Germinal center (tissue), 1 donor: ENCODE results near the gene MRTFA.
A peak's percentile ranks its signal among the peaks of the same experiment; 100 is the strongest.
"Not testable (repeated sequence)": the region's sequence is repeated elsewhere in the genome, so short reads cannot be mapped to it uniquely, and the experiment has no call there.

Experiments used
- DNase-seq: peaks from one replicate; pipeline ENCODE4 v3.0.0; 2012; ENCODE audit warnings: mixed read lengths, low spot score

MRTFA gene

GRCh38 chr22:40595497-40596234 lies 40.9 kb downstream of the MRTFA start:
- DNase-seq = no peak

GRCh38 chr22:40594924-40595323 lies 41.6 kb downstream of the MRTFA start:
- DNase-seq = no peak

GRCh38 chr22:40594346-40594745 lies 42.2 kb downstream of the MRTFA start:
- no peak for DNase-seq

DNA sequence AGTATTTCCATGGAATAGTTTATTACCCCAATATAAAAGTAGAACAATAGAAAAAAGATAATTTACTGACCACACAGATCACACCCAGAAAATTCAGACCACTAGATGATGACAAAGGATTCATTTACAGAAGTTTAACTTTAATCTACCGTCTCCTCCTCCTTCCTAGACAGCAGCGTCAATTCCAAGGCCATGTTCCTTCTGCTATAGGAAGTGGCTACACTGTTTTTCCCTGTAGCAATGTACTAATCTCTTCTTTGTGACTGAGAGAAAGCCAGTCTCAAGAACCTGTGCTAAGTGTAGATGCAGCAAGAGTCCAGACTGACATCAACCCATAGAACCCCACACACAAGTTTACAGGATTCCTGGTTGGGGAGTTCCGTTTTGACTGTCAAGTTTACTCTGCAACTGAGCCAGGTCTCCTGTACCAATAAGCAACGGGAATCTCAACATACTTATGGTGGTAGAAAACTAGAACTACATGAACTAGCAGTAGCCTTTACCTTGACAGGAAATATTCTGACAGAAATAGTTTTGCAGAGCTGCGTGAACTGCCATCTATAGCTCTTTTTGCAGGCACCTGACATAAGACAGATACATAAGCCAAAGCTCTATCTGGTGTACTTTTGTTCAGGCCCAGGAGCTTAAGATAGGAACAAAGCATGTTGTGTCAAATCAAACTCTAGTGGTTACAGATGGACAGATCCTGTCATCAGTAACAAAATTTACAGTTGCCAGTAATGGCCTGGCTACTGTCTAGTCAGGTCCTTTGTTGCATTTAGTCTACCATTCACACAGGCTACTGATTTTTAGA lies 42.9 kb downstream of the MRTFA start:
- DNase-seq = peak; percentile 45

DNA sequence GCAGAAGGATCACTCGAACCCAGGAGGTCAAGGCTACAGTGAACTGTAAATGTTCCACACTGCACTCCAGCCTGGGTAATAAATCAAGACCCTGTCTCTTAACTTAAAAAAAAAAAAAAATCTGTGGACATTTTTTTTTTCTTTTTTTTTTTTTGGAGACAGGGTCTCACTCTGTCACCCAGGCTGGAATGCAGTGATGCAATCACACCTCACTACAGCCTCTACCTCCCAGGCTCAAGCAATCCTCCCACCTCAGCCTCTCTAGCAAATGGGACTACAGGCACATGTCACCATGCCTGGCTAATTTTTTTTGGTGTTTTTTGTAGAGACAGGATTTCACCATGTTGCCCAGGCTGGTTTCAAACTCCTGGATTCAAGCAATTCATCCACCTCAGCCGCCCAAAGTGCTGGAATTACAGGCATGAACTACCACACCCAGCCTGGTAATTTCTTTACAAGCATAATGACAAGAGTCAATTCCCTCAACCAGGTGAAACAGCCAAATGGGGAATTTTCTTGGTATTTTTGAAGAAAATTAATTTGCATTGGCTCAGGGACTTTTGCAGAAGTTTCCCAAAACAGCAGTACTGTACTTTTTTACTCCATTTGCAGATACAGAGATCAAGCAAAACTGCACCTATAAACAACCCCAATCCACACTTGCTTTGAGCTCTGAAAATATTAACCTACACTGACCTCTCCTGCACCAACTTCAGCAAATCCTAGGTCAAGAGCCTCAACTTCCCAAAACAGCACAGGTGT lies 44.0 kb downstream of the MRTFA start:
- DNase-seq = peak; percentile 30

DNA sequence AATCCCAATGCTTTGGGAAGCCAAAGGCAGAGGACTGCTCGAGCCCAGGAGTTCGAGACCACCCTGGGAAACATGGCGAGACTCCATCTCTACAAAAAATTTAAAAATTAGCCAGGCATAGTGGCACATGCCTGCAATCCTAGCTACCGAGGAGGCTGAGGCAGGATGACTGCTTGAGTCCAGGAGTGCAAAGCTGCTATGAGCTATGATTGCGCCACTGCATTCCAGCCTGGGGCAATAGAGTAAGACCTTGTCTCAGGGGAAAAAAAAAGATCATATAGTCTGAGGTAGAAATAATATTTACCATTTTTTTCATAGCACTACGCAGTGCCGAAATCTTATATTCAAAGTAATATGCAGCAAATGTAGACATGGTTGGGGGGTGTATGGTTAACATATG lies 47.8 kb downstream of the MRTFA start:
- DNase-seq = no peak

GRCh38 chr22:40586781-40587180 lies 49.7 kb downstream of the MRTFA start:
- no peak for DNase-seq

DNA sequence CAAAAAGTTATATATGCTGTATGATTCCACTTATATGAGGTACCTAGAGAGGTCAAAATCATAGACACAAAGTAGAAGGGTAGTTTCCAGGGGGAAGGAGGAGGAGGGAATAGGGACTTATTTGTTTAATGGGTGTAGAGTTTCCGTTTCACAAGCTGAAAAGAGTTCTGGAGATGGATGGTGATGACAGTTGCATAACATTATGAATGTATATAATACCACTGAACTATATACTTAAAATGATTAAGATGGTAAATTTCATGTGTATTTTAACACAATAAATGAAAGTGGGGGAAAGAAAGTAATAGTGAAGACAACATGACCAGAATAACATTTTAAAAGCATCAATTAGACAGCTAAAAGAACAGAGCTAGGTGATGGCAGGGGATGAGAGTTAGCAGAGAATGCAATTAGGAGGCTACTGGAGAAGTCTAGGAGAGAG lies 51.2 kb downstream of the MRTFA start:
- DNase-seq = no peak

DNA sequence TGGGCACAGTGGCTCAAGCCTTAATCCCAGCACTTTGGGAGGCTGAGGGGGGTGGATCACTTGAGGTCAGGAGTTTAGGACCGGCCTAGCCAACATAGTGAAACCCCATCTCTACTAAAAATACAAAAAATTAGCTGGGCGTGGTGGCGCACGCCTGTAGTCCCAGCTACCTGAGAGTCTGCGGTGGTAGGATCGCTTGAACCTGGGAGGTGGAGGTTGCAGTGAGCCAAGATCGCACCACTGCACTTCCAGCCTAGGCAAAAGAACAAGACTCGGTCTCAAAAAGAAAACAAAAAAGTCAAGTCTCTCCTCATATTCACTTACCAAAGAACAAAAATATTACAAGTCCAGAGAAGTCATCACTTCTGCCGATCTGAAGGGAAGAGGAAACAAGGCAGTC lies 51.8 kb downstream of the MRTFA start:
- DNase-seq = not testable (repeated sequence)

DNA sequence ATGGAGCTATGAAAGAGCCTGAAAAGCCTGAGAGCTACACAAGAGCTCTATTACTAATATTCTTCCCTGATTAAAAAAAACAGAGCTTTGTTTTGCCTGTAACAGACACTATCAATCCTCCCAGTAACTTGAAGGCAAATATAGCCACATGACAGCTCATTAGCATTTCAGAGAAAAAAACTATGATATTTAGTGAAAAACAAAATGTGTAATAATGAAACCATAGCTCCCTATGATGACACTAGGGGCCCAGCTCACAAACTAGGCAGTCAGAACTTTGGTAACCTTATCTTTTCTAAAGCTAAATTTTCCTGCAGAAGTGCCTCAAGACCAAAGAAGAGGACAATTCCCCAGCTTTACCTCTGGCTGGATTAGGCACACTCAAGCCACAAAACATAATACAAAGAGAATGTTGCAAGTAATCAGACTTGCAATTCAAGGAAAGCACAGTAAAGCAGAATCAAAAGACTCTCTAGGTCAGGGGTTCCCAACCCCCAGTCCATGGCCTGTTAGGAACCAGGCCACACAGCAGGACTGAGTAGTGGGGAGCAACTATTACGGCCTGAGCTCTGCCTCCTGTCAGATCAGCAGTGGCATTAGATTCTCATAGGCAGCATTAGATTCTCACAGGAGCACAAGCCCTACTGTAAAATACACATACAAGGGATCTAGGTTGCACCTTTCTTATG lies 53.3 kb downstream of the MRTFA start:
- DNase-seq = no peak

DNA sequence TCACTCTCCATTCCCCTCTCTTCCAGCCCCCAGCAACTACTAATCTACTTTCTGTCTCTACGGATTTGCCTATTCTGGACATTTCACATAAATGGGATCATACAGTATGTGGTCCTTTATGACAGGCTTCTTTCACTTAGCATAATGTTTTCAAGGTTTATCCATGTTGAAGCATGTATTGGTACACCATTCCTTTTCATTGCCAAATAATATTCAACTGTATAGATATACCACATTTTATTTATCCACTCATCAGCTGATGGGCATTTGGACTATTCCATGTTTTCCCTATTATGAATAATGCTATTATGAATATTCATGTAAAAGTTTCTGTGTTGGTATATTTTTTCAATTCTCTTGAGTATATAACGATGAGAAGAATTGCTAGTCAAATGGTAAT lies 54.5 kb downstream of the MRTFA start:
- DNase-seq = no peak

GRCh38 chr22:40580631-40581030 lies 55.9 kb downstream of the MRTFA start:
- no peak for DNase-seq

GRCh38 chr22:40578171-40578570 lies 58.3 kb downstream of the MRTFA start:
- DNase-seq = no peak

- DNase-seq = no peak
Measured at GRCh38 chr22:40572976-40573375, 63.5 kb downstream of the MRTFA start.

DNA sequence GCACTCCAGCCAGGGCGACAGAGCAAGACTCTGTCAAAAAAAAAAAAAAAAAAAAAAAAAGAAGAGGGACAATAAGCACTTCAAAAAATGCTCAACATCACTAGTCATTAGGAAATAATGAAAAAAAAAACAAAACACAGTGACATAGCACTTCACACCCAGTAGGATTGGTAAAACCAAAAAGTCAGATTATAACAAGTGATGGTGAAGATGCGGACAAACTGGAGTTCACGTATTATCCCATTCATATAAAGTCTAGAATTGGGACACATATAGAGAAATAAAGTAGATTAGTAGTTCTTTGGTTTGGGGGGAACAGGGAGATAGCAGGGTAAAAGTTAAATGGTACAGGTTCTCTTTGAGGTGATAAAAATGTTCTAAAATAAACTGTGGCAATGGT lies 64.6 kb downstream of the MRTFA start:
- DNase-seq = no peak

DNA sequence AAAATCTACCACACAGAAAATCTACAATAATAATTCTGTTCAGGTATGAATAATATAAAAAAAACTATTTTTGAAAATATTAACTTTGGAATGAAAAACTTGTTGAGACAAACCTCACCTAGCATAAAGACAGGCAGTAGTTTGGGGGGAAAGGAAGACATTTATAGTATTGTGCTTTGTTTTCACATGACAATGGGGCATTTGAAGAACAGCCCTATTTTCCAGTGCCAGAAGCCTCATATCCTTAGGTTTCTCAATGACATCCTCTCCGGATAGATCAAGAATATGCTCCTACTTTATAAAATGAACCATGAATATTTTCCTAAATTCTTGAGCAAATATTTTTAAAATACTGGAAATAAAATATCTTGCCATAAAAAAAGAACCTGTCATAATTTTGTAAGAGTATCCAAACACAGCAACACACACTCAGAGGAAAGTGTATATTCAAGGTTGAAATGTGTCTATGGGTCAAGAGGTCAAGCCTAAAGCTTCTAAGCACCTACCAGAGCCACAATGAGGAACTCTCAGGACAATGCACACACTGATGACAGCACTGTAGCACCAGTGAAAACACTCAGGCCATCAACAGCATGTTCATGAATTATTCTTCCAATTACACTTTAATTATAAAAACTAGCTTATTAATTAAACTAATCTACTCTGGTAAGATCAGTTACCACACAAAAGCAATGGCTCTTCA lies 68.7 kb downstream of the MRTFA start:
- no peak for DNase-seq

DNA sequence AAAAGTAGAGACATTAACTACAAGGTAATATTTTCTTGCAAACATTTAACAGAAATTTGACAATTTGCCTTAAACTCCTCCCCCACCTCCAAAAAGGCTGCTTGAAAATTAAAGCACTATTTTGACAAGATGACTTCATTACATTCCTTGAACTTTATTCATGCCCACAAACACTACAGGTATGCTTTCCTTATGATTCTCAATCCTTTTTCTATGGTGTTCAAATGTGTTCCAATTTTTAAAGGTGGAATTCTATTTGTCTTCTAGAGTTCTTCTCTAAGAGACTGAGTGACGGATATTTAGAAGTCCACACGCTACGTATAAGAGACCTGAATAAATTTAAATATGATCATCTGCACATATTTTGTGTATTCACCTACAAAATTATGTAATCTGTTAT lies 69.4 kb downstream of the MRTFA start:
- DNase-seq = no peak

GRCh38 chr22:40560994-40561515 lies 75.5 kb downstream of the MRTFA start:
- DNase-seq = no peak

DNA sequence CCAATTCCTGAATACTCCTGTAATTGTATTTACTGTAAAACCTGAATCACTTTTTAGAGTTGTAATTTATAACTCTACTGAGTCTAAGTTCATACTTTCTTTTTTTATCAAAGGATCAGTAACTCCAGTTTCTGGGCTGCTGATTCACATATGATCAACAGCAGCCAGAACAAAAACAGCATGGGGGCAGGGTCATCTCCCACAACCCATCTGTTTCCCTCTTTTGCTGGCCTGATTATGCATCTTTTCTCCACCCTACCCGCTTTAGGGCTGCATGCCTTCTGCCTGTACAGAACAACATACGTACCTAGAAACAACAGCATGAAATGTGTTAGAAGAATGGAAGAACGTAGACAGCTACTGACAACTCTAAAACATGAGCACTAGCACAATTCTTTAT lies 76.0 kb downstream of the MRTFA start:
- DNase-seq = no peak

DNA sequence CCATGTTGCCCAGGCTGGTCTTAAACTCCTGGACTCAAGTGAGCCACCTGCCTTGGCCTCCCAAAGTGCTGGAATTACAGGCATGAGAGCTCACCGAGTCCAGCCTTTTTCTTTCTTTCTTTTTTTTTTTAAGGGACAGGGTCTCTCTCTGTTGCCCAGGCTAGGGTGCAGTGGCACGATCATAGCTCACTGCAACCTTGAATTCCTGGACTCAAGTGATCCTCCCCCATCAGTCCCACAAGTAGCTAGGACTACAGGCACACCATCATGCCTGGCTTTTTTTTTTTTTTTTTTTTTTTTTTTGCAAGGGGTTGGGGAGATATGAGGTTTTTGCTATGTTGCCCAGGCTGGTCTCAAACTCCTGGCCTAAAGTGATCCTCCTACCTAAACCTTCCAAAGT lies 78.5 kb downstream of the MRTFA start:
- DNase-seq = no peak

- no peak for DNase-seq
Measured at GRCh38 chr22:40556641-40557040, 79.9 kb downstream of the MRTFA start.
